GM15510 (cell line): ENCODE measurements around the gene MRPL46.

ENCODE experiments used
- POLR2A ChIP-seq: IDR thresholded peaks from 3 replicates; pipeline ENCODE4 v1.6.1; 2011; ENCODE audit warnings: borderline replicate concordance; ENCODE audit not compliant: insufficient read length; ENCODE audit errors: extremely low read depth

Gene MRPL46

GRCh38 chr15:88419830-88420229 is 47.4 kb downstream of the MRPL46 start:
- TF ChIP-seq POLR2A, result no peak
